Superior temporal gyrus (tissue), 1 donor: ENCODE measurements around the gene ACOX1.

Experiments used
- DNase-seq: peaks from one replicate; pipeline ENCODE4 v3.0.0-alpha.2; 2016; ENCODE audit errors: extremely low spot score

Gene ACOX1

GRCh38 chr17:75978938-75979704, at the start of gene ACOX1, which contains the start of gene TEN1:
TSS of gene ACOX1 (minus strand) at chr17:75979166. CDS start at chr17:75979073, 93 bp downstream.
TSS of gene TEN1 (plus strand) at chr17:75979240. CDS start at chr17:75986193, 6,953 bp downstream.
- peak; percentile 96 for DNase-seq

GRCh38 chr17:76027159-76027839, 48.3 kb upstream of the ACOX1 start, which contains the start of gene EVPL:
TSS of gene EVPL (minus strand) at chr17:76027306. CDS start at chr17:76027198, 108 bp downstream.
- no peak for DNase-seq

- no peak for DNase-seq
Observed at GRCh38 chr17:76026714-76027158, 47.8 kb upstream of the ACOX1 start.

GRCh38 chr17:76025294-76025693, 46.3 kb upstream of the ACOX1 start:
- no peak for DNase-seq

DNA sequence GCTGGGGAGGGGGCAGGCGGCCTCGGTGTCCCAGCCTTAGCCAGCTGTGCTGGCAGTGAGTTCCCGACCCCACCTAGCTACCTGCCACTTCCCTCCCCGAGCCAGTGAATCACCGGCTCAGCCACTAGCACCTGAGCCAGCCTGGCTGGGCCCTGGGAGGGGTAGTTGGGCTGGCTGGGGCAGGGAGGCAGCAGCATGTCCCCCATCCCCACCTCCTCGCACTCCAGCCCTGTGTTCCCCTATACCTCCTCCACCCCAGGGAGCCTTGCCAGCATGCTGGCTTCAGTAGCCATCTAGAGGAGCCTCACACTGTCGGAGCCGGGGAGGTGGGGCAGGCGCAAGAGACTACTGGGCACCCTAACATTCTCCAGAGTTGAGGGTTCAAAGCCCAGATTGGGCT, 45.4 kb upstream of the ACOX1 start:
- DNase-seq = no peak

DNA sequence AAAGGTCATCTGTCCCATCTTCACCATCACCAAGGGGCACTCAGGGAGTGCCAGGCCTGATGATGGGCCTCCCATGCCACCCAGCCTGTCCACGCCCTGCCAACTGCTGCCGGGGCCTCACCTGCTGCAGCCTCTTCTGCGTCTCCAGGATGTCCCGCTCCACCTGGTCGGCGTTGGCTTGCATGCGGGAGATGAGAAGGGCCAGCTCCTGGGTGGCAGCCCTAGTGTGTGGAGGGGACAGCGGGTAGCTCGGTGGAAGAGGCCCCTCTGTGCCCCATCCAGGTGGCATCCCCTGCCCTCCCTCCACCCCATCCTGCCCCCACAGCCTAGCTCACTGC, 44.9 kb upstream of the ACOX1 start:
- DNase-seq = no peak

GRCh38 chr17:76022973-76023899, 44.3 kb upstream of the ACOX1 start:
- DNase-seq = no peak

DNA sequence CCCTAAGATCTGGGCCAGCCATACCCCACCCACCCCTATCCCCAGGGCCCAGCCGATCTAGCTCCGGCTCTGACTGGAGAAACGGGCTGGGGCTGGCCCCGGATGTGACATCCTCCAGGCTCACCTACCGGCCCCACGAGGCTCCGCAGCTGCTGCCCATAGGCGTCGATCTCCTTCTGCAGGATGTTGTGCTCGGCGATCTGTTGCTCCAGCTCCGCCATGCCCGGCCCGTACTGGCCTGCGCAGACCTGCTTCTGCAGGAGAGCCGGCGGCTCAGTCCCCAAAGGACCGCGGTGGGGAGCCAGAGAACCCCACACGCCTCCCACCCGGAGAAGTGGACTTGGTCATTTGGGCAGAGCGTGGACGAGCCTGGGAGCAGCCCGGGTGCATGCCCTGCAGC, 43.3 kb upstream of the ACOX1 start:
- no peak for DNase-seq

GRCh38 chr17:76019833-76020467, 41.0 kb upstream of the ACOX1 start:
- no peak for DNase-seq

DNA sequence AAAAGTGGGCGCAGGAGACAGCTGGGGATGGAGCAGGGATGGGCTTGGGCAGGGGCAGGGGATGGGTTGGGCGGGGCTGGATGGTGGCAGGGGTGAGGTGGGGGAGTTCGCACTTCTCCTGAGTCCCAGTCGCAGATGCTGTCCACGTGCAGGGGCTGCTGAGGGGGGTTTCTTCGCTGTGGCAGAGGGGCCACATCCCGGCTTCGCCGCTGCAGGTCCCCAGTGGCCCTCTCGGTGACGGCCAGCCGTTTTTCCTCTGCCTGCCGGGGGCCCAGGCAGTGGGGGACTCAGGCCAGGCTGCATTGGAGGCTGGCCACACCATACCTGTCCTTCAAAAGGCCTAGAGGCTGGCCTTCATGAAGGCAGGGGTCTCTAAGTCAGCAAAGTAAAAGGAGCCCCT, 39.8 kb upstream of the ACOX1 start:
- no peak for DNase-seq

- no peak for DNase-seq
Observed at GRCh38 chr17:76018340-76018680, 39.3 kb upstream of the ACOX1 start.

DNA sequence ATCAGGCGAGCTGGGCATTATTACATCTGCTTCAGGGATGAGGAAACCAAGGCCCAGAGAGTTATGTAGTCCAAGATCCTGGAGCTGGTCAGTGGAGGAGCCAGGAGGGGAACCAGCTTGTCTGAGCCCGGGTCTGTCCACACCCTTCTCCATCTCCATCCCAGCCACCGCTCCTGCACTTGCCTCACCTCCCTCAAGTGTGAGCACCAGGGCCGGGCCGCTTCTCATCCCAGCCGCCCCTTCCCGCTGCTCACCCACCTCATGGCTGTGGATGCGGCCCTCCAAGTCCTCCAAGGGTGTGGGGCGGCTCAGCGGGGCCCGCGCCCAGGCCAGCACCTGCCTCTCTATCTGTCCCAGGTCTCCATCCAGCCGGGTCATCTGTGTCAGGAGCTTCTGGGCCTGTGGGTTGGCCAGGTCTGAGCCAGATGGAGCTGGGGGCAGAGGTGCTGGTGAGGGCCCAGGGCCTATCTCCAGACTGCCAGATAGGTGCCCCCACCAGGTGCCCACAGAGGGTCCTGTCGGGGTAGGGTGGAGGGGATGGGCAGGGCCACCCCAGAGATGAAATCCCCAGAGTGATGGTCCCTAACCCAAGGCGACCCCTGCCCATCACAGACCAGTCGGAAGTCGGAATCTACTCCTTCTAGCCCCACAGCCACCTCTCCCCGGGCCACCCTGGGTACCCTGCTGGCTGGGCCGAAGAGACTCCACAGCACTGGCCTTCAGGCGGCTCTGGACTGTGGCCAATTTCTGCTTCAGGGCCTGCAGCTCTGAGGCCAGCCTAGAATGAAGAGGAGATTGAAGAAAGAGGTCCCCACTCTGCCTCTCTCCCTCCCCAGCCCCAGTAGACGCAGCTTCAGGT, 38.7 kb upstream of the ACOX1 start:
- DNase-seq = no peak

DNA sequence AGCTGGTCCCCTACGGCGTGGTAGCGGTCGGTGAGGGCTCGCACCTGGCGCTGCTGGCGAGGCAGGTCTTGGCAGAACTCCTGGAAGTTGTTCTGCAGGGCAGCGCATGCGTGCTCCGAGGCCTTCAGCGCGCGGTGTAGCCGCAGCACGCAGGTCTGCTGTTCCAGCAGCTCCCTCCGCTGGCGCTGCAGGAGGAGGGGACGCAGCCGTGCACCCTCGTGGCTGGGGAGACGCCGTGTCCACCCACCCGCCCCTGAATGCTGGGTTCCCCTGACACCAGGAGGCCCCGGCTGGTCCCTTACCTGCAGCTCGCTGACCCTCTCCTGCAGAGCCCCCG, 35.9 kb upstream of the ACOX1 start:
- no peak for DNase-seq

DNA sequence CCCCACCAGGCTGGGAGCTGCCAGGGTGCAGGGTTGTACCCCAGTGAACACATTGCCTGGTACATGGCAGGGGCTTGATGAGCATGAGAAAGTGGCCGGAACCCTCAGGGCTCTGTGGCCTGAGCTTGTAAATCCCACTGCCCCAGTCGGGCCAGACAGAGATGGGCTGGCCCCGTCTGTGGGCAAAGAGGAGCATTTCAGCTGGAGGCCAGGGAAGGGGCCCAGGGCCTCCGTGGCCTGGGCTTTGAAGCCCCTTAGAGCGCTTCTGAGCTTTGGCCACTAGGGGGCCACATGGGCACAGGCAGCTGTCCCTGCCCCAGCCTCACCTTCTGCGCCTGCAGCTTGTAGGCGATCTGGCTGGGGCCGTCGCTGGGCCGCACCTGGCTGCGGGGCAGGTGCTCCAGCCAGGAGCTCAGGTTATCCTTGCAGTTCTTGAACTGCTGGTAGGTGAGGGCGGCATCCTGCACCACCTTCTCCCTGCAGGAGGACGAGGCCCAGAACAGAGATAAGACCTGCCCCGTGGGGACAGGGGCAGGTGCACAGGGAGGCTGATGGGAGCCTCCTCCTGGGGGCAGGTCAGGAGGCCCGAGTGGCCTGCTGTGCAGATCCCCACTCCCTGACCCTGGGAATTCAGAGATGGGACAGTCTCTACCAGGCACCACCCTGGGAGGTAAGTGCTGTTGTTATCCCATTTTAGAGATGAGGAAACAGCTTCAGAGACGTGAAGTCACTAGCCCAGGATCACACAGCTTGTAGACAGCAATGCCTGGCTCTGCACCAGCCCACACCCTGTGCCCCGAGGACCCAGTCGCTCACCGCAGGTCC, 35.3 kb upstream of the ACOX1 start:
- DNase-seq = peak; percentile 71

GRCh38 chr17:76013377-76013932, 34.5 kb upstream of the ACOX1 start:
- DNase-seq = no peak

- DNase-seq = no peak
Observed at GRCh38 chr17:76011951-76012350, 33.0 kb upstream of the ACOX1 start.

- no peak for DNase-seq
Observed at GRCh38 chr17:76009969-76010661, 31.1 kb upstream of the ACOX1 start.

GRCh38 chr17:76009447-76009846, 30.5 kb upstream of the ACOX1 start:
- DNase-seq = no peak
